WTC11 (cell line): ENCODE data around the gene OR2L8. TPM values are rescaled to one million over a fixed set of nuclear protein-coding genes. Genes with fewer than 3 reads are reported as not detected.

Experiments
- ATAC-seq: fragments of 200-7000 bp; cut with Tn5 transposase; 2 replicates; pipeline ENCODE4 v1.10.0; 2021; ENCODE audit warnings: mild to moderate bottlenecking, moderate library complexity
- CTCF ChIA-PET: fragments of 300-600 bp; sonication (Branson Sonifier 250); formaldehyde crosslinking; loops from one replicate; lab custom pipeline; 2021; ENCODE audit warnings: antibody characterized with exemption; lab: Charles Lee
- POLR2A ChIA-PET: fragments of 350-600 bp; sonication (Branson Sonifier 250); formaldehyde crosslinking; loops from one replicate; lab custom pipeline; 2021; ENCODE audit warnings: antibody characterized with exemption; lab: Charles Lee
- DNase-seq: peaks from one replicate; pipeline ENCODE4 v3.0.0; 2021; ENCODE audit warnings: low spot score
- H3K27ac Mint-ChIP-seq: 2 replicates; pipeline ENCODE4 v1.8.0; 2021; ENCODE audit warnings: mixed read lengths
- H3K27me3 Mint-ChIP-seq: 2 replicates; pipeline ENCODE4 v1.8.0; 2021; ENCODE audit warnings: low read depth, mild to moderate bottlenecking, moderate library complexity, mixed read lengths
- H3K36me3 Mint-ChIP-seq: 2 replicates; pipeline ENCODE4 v1.8.0; 2021; ENCODE audit warnings: mixed read lengths
- H3K4me1 Mint-ChIP-seq: 2 replicates; pipeline ENCODE4 v1.8.0; 2022; ENCODE audit warnings: mixed read lengths
- H3K4me3 Mint-ChIP-seq: 2 replicates; pipeline ENCODE4 v1.8.0; 2021; ENCODE audit warnings: mild to moderate bottlenecking, moderate library complexity, mixed read lengths
- H3K9me3 Mint-ChIP-seq: 2 replicates; pipeline ENCODE4 v1.8.0; 2021; ENCODE audit warnings: mixed read lengths
- ATF6 ChIP-seq: sonication (generic); formaldehyde crosslinking; IDR thresholded peaks from 2 replicates; pipeline ENCODE4 v1.8.1; 2023; ENCODE audit warnings: mild to moderate bottlenecking, missing genetic modification reagents
- HMGA2 ChIP-seq: fragments of 250-450 bp; sonication (Bioruptor Pico); IDR thresholded peaks from 2 replicates; pipeline ENCODE4 v1.4.0; 2021; ENCODE audit warnings: mild to moderate bottlenecking, moderate library complexity
- IRF1 ChIP-seq: sonication (generic); formaldehyde crosslinking; IDR thresholded peaks from 2 replicates; pipeline ENCODE4 v1.8.0; 2023; ENCODE audit warnings: missing genetic modification reagents
- IRF2 ChIP-seq: sonication (generic); formaldehyde crosslinking; IDR thresholded peaks from 2 replicates; pipeline ENCODE4 v1.8.0; 2022; ENCODE audit warnings: low read depth, missing genetic modification reagents, borderline replicate concordance
- MXD4 ChIP-seq: fragments of 250-450 bp; sonication (Bioruptor Pico); IDR thresholded peaks from 2 replicates; pipeline ENCODE4 v1.8.0; 2021; ENCODE audit warnings: mild to moderate bottlenecking, moderate library complexity, borderline replicate concordance
- MYBL2 ChIP-seq: sonication (generic); formaldehyde crosslinking; IDR thresholded peaks from 2 replicates; pipeline ENCODE4 v1.8.1; 2023; ENCODE audit warnings: mild to moderate bottlenecking, moderate library complexity, missing genetic modification reagents
- NFYB ChIP-seq: sonication (generic); formaldehyde crosslinking; conservative IDR thresholded peaks from 2 replicates; pipeline ENCODE4 v1.8.0; 2022; ENCODE audit warnings: low read depth, missing genetic modification reagents
- OVOL2 ChIP-seq: fragments of 250-450 bp; sonication (Bioruptor Pico); IDR thresholded peaks from 2 replicates; pipeline ENCODE4 v1.9.0; 2021; ENCODE audit warnings: mild to moderate bottlenecking, borderline replicate concordance
- PRRX2 ChIP-seq: fragments of 250-450 bp; sonication (Bioruptor Pico); IDR thresholded peaks from 2 replicates; pipeline ENCODE4 v1.8.0; 2021; ENCODE audit warnings: mild to moderate bottlenecking
- SMAD3 ChIP-seq: sonication (generic); formaldehyde crosslinking; IDR thresholded peaks from 2 replicates; pipeline ENCODE4 v1.8.0; 2022; ENCODE audit warnings: missing genetic modification reagents, mild to moderate bottlenecking, borderline replicate concordance
- STAT6 ChIP-seq: sonication (generic); formaldehyde crosslinking; conservative IDR thresholded peaks from 2 replicates; pipeline ENCODE4 v1.8.1; 2023; ENCODE audit warnings: mild to moderate bottlenecking, low read depth, missing genetic modification reagents, moderate library complexity
- TCF7 ChIP-seq: sonication (generic); formaldehyde crosslinking; IDR thresholded peaks from 2 replicates; pipeline ENCODE4 v1.8.0; 2022; ENCODE audit warnings: mild to moderate bottlenecking, low read depth, missing genetic modification reagents, moderate library complexity
- TEAD1 ChIP-seq: sonication (generic); formaldehyde crosslinking; IDR thresholded peaks from 2 replicates; pipeline ENCODE4 v1.8.0; 2022; ENCODE audit warnings: mild to moderate bottlenecking, missing genetic modification reagents
- ZNF219 ChIP-seq: sonication (generic); formaldehyde crosslinking; IDR thresholded peaks from 2 replicates; pipeline ENCODE4 v1.8.0; 2023; ENCODE audit warnings: missing genetic modification reagents, mild to moderate bottlenecking, borderline replicate concordance
- ZNF263 ChIP-seq: sonication (generic); formaldehyde crosslinking; IDR thresholded peaks from 2 replicates; pipeline ENCODE4 v1.8.1; 2022; ENCODE audit warnings: low read depth, mild to moderate bottlenecking, moderate library complexity, missing genetic modification reagents
- ZNF416 ChIP-seq: fragments of 250-450 bp; sonication (Bioruptor Pico); IDR thresholded peaks from 2 replicates; pipeline ENCODE4 v1.9.0; 2021; ENCODE audit warnings: mild to moderate bottlenecking, inconsistent platforms
- total RNA-seq: library from RNA; stranded (reverse); gene quantifications from 3 replicates; pipeline ENCODE4 v1.2.3, GENCODE V29; 2021
- TF ChIP-seq, protein P1 (sequence below): sonication (generic); formaldehyde crosslinking; IDR thresholded peaks from 2 replicates; pipeline ENCODE4 v1.8.1; 2023; ENCODE audit warnings: mild to moderate bottlenecking, moderate library complexity, missing genetic modification reagents
- TF ChIP-seq, protein P2 (sequence below): sonication (generic); formaldehyde crosslinking; IDR thresholded peaks from 2 replicates; pipeline ENCODE4 v1.8.1; 2023; ENCODE audit warnings: mild to moderate bottlenecking, missing genetic modification reagents
- TF ChIP-seq, protein P3 (sequence below): sonication (generic); formaldehyde crosslinking; IDR thresholded peaks from 2 replicates; pipeline ENCODE4 v1.8.1; 2023; ENCODE audit warnings: mild to moderate bottlenecking, missing genetic modification reagents, moderate library complexity
- TF ChIP-seq, protein P4 (sequence below): fragments of 250-450 bp; sonication (Bioruptor Pico); IDR thresholded peaks from 2 replicates; pipeline ENCODE4 v1.9.0; 2021; ENCODE audit warnings: mild to moderate bottlenecking
- TF ChIP-seq, protein P5 (sequence below): sonication (generic); formaldehyde crosslinking; IDR thresholded peaks from 2 replicates; pipeline ENCODE4 v1.8.1; 2022; ENCODE audit warnings: mild to moderate bottlenecking, moderate library complexity, missing genetic modification reagents
- TF ChIP-seq, protein P6 (sequence below): sonication (generic); formaldehyde crosslinking; IDR thresholded peaks from 2 replicates; pipeline ENCODE4 v1.8.1; 2023; ENCODE audit warnings: mild to moderate bottlenecking, missing genetic modification reagents, moderate library complexity

Gene OR2L8
- total RNA-seq, 1 experiment from 2014 or later, result not detected

DNA sequence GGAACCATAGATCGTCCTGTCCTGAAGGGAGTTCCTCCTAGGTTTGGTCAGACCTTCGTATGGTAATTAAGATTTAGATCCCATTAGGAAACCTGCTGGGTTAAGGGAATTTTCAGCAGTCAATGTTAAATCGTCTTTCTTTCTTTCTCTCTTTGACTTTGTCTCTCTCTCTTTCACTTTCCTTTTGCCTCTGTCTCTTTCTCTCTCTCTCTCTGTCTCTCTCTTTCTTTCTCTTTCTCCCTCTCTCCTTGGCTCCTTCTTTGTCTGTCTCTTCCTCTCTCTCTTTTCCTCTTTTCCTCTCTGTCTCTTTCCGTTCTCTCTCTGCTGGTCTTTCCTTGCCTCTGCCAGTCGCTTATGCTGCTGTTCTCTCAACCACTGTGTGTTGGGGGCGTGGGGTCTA lies 44.5 kb upstream of the OR2L8 start:
- peaks cover 54% of the 10 kb centered on the region for H3K36me3 Mint-ChIP-seq

GRCh38 chr1:247905181-247905580 lies 43.5 kb upstream of the OR2L8 start:
- DNase-seq (no peak), ATAC-seq (no peak)
- Mint-ChIP-seq H3K27ac (peak overlapping the region; percentile 70), H3K4me1 (peaks cover 55% of the 10 kb centered on the region), H3K9me3 (peaks cover 60% of the 10 kb centered on the region), H3K36me3 (peaks cover 57% of the 10 kb centered on the region), H3K4me3 (no peak overlapping the region), H3K27me3 (peaks cover 11% of the 10 kb centered on the region)
- CTCF ChIA-PET, result no interaction called here
- TF ChIP-seq IRF1 (CRISPR knock-in tag) (no peak), MYBL2 (no peak), STAT6 (CRISPR knock-in tag) (no peak), IRF2 (CRISPR knock-in tag) (no peak), PRRX2 (CRISPR knock-in tag) (no peak), ZNF416 (CRISPR knock-in tag) (no peak), MXD4 (CRISPR knock-in tag) (no peak), ZNF219 (no peak), NFYB (CRISPR knock-in tag) (no peak), SMAD3 (CRISPR knock-in tag) (no peak), ZNF263 (CRISPR knock-in tag) (no peak), TEAD1 (CRISPR knock-in tag) (no peak), ATF6 (no peak), TCF7 (CRISPR knock-in tag) (no peak), OVOL2 (CRISPR knock-in tag) (no peak)
- TF ChIP-seq, protein P1, sequence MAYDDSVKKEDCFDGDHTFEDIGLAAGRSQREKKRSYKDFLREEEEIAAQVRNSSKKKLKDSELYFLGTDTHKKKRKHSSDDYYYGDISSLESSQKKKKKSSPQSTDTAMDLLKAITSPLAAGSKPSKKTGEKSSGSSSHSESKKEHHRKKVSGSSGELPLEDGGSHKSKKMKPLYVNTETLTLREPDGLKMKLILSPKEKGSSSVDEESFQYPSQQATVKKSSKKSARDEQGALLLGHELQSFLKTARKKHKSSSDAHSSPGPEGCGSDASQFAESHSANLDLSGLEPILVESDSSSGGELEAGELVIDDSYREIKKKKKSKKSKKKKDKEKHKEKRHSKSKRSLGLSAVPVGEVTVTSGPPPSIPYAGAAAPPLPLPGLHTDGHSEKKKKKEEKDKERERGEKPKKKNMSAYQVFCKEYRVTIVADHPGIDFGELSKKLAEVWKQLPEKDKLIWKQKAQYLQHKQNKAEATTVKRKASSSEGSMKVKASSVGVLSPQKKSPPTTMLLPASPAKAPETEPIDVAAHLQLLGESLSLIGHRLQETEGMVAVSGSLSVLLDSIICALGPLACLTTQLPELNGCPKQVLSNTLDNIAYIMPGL (CRISPR knock-in tag), result no peak
- TF ChIP-seq, protein P2, sequence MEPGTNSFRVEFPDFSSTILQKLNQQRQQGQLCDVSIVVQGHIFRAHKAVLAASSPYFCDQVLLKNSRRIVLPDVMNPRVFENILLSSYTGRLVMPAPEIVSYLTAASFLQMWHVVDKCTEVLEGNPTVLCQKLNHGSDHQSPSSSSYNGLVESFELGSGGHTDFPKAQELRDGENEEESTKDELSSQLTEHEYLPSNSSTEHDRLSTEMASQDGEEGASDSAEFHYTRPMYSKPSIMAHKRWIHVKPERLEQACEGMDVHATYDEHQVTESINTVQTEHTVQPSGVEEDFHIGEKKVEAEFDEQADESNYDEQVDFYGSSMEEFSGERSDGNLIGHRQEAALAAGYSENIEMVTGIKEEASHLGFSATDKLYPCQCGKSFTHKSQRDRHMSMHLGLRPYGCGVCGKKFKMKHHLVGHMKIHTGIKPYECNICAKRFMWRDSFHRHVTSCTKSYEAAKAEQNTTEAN (CRISPR knock-in tag), result no peak
- TF ChIP-seq, protein P3, sequence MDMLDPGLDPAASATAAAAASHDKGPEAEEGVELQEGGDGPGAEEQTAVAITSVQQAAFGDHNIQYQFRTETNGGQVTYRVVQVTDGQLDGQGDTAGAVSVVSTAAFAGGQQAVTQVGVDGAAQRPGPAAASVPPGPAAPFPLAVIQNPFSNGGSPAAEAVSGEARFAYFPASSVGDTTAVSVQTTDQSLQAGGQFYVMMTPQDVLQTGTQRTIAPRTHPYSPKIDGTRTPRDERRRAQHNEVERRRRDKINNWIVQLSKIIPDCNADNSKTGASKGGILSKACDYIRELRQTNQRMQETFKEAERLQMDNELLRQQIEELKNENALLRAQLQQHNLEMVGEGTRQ (CRISPR knock-in tag), result no peak
- TF ChIP-seq, protein P4, sequence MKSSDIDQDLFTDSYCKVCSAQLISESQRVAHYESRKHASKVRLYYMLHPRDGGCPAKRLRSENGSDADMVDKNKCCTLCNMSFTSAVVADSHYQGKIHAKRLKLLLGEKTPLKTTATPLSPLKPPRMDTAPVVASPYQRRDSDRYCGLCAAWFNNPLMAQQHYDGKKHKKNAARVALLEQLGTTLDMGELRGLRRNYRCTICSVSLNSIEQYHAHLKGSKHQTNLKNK (CRISPR knock-in tag), result no peak
- TF ChIP-seq, protein P5, sequence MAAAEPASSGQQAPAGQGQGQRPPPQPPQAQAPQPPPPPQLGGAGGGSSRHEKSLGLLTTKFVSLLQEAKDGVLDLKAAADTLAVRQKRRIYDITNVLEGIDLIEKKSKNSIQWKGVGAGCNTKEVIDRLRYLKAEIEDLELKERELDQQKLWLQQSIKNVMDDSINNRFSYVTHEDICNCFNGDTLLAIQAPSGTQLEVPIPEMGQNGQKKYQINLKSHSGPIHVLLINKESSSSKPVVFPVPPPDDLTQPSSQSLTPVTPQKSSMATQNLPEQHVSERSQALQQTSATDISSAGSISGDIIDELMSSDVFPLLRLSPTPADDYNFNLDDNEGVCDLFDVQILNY (CRISPR knock-in tag), result no peak
- POLR2A ChIA-PET, result no interaction called here

More for the DNA sequence above, 44.5 kb upstream of the OR2L8 start:
- DNase-seq (no peak), ATAC-seq (no peak)
- peak overlapping the region; percentile 6; the same call in 1 of the 2 replicates for H3K27ac Mint-ChIP-seq
- peaks cover 63% of the 10 kb centered on the region for H3K9me3 Mint-ChIP-seq
- TF ChIP-seq, protein P6, sequence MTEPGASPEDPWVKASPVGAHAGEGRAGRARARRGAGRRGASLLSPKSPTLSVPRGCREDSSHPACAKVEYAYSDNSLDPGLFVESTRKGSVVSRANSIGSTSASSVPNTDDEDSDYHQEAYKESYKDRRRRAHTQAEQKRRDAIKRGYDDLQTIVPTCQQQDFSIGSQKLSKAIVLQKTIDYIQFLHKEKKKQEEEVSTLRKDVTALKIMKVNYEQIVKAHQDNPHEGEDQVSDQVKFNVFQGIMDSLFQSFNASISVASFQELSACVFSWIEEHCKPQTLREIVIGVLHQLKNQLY, result no peak
- no peak for TF ChIP-seq HMGA2 (CRISPR knock-in tag)
- CTCF ChIA-PET, result no interaction called here
- H3K4me3 Mint-ChIP-seq, result no peak overlapping the region
- H3K4me1 Mint-ChIP-seq, result peaks cover 55% of the 10 kb centered on the region
- peaks cover 11% of the 10 kb centered on the region for H3K27me3 Mint-ChIP-seq
- POLR2A ChIA-PET, result no interaction called here
